Neural cell (in vitro differentiated cells): Measurements from ENCODE around the gene FMN2. TPM values are rescaled to one million over a fixed set of nuclear protein-coding genes. Genes with fewer than 3 reads are reported as not detected.

Experiments used
- H2AFZ ChIP-seq: fragments of 200-600, 300-800 bp; sonication (generic), shearing (Covaris generic); 2 replicates; pipeline ENCODE4 v1.6.0; 2014; ENCODE audit warnings: low read depth, mild to moderate bottlenecking, antibody characterized with exemption, low read length, moderate library complexity
- H3F3A ChIP-seq: fragments of 200-600 bp; shearing (Covaris generic); 2 replicates; pipeline ENCODE4 v1.6.1; 2016; ENCODE audit warnings: mild to moderate bottlenecking, moderate library complexity, mixed read lengths, antibody characterized with exemption, low read length; ENCODE audit not compliant: insufficient read depth, poor library complexity, severe bottlenecking
- H3K27ac ChIP-seq: fragments of 200-600, 300-800 bp; sonication (generic), shearing (Covaris generic); 2 replicates; pipeline ENCODE4 v1.5.1; 2014; ENCODE audit warnings: mild to moderate bottlenecking, low read length, moderate library complexity
- H3K27me3 ChIP-seq: fragments of 300-800, 200-600 bp; sonication (generic), shearing (Covaris generic); 2 replicates; pipeline ENCODE4 v1.6.0; 2014; ENCODE audit warnings: mild to moderate bottlenecking, low read depth, low read length, moderate library complexity; ENCODE audit not compliant: insufficient read depth
- H3K36me3 ChIP-seq: fragments of 300-800, 200-600 bp; sonication (generic), shearing (Covaris generic); 2 replicates; pipeline ENCODE4 v1.5.1; 2014; ENCODE audit warnings: mild to moderate bottlenecking, antibody characterized with exemption, low read length, moderate library complexity; ENCODE audit not compliant: insufficient read depth
- H3K4me2 ChIP-seq: fragments of 300-800, 200-600 bp; sonication (generic), shearing (Covaris generic); 2 replicates; pipeline ENCODE4 v1.6.0; 2014; ENCODE audit warnings: mild to moderate bottlenecking, low read length
- H3K4me3 ChIP-seq: fragments of 300-800, 200-600 bp; sonication (generic), shearing (Covaris generic); 2 replicates; pipeline ENCODE4 v1.5.1; 2014; ENCODE audit warnings: mild to moderate bottlenecking, low read length, moderate library complexity
- H3K79me2 ChIP-seq: fragments of 200-600 bp; shearing (Covaris generic); replicated peaks from 2 replicates; pipeline ENCODE4 v1.6.0; 2014; ENCODE audit warnings: mild to moderate bottlenecking, low read length, moderate library complexity; ENCODE audit not compliant: insufficient read depth
- H3K9ac ChIP-seq: fragments of 300-800, 200-600 bp; sonication (generic), shearing (Covaris generic); 2 replicates; pipeline ENCODE4 v1.6.1; 2016; ENCODE audit warnings: mild to moderate bottlenecking, low read length, mixed read lengths
- H3K9me2 ChIP-seq: fragments of 200-600 bp; shearing (Covaris generic); 2 replicates; pipeline ENCODE4 v1.6.1; 2016; ENCODE audit warnings: mild to moderate bottlenecking, low read length, mixed read lengths; ENCODE audit not compliant: insufficient read depth
- H3K9me3 ChIP-seq: fragments of 200-600, 300-800 bp; sonication (generic), shearing (Covaris generic); 2 replicates; pipeline ENCODE4 v1.6.1; 2016; ENCODE audit warnings: mild to moderate bottlenecking, mixed run types, low read length, moderate library complexity, mixed read lengths
- H4K20me1 ChIP-seq: fragments of 200-600 bp; shearing (Covaris generic); 2 replicates; pipeline ENCODE4 v1.6.1; 2016; ENCODE audit warnings: mild to moderate bottlenecking, mixed run types; ENCODE audit not compliant: insufficient read depth
- EP300 ChIP-seq: fragments of 450-650 bp; conservative IDR thresholded peaks from 2 replicates; pipeline ENCODE4 v1.6.1; 2014; ENCODE audit warnings: antibody characterized with exemption, mild to moderate bottlenecking, moderate library complexity; ENCODE audit not compliant: poor library complexity, severe bottlenecking
- EZH2 ChIP-seq: fragments of 200-600, 300-800 bp; shearing (Covaris generic), sonication (generic); IDR thresholded peaks from 2 replicates; pipeline ENCODE4 v1.6.1; 2014; ENCODE audit warnings: antibody characterized with exemption, low read length, borderline replicate concordance, mild to moderate bottlenecking; ENCODE audit not compliant: insufficient read depth, poor library complexity, severe bottlenecking
- MXI1 ChIP-seq: fragments of 450-650 bp; conservative IDR thresholded peaks from 2 replicates; pipeline ENCODE4 v1.6.1; 2014; ENCODE audit warnings: antibody characterized with exemption, mild to moderate bottlenecking; ENCODE audit not compliant: poor library complexity, severe bottlenecking
- POLR2AphosphoS5 ChIP-seq: IDR thresholded peaks from 2 replicates; pipeline ENCODE4 v1.6.1; 2012
- RAD21 ChIP-seq: fragments of 450-650 bp; conservative IDR thresholded peaks from 2 replicates; pipeline ENCODE4 v1.6.1; 2014; ENCODE audit warnings: antibody characterized with exemption, mild to moderate bottlenecking, moderate library complexity
- SMC3 ChIP-seq: fragments of 450-650 bp; conservative IDR thresholded peaks from 2 replicates; pipeline ENCODE4 v1.6.1; 2014; ENCODE audit warnings: antibody characterized with exemption, mild to moderate bottlenecking, moderate library complexity; ENCODE audit not compliant: poor library complexity
- TAF1 ChIP-seq: IDR thresholded peaks from 2 replicates; pipeline ENCODE4 v1.6.1; 2012; ENCODE audit warnings: low read depth
- polyA plus RNA-seq: library from polyadenylated mRNA; depleted of rRNA; stranded (reverse); fragments of >200 nt; gene quantifications from 2 replicates; pipeline ENCODE4 v1.2.3, GENCODE V29; 2014
- TF ChIP-seq, protein P1 (sequence below): IDR thresholded peaks from 2 replicates; pipeline ENCODE4 v1.6.1; 2012; ENCODE audit warnings: borderline replicate concordance
- TF ChIP-seq, protein P2 (sequence below): fragments of 450-650 bp; IDR thresholded peaks from 2 replicates; pipeline ENCODE4 v1.5.1; 2014; ENCODE audit warnings: antibody characterized with exemption, mild to moderate bottlenecking, moderate library complexity; ENCODE audit not compliant: poor library complexity, severe bottlenecking

The FMN2 gene
- polyA plus RNA-seq, 1 donor from 2014 or later = 23.9 TPM

DNA sequence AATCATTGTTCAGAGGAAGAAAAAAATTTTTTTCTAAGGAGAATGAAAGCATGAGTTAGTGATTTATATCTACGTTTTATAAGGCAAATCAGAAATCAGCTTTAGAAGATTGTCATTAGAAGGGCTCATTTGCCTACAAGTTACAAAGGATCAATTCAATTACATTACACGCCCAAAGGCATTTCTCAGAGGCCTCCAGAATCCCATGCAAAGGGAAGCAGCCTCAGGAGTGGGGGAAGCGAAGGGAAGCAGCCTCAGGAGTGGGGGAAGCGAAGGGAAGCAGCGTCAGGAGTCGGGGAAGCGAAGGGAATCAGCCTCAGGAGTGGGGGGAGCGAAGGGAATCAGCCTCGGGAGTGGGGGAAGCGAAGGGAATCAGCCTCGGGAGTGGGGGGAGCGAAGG lies 314.1 kb downstream of the FMN2 start:
- TF ChIP-seq POLR2AphosphoS5 (no peak), TAF1 (no peak), EP300 (no peak), EZH2 (no peak), MXI1 (no peak), SMC3 (no peak), RAD21 (no peak)
- TF ChIP-seq, protein P1, sequence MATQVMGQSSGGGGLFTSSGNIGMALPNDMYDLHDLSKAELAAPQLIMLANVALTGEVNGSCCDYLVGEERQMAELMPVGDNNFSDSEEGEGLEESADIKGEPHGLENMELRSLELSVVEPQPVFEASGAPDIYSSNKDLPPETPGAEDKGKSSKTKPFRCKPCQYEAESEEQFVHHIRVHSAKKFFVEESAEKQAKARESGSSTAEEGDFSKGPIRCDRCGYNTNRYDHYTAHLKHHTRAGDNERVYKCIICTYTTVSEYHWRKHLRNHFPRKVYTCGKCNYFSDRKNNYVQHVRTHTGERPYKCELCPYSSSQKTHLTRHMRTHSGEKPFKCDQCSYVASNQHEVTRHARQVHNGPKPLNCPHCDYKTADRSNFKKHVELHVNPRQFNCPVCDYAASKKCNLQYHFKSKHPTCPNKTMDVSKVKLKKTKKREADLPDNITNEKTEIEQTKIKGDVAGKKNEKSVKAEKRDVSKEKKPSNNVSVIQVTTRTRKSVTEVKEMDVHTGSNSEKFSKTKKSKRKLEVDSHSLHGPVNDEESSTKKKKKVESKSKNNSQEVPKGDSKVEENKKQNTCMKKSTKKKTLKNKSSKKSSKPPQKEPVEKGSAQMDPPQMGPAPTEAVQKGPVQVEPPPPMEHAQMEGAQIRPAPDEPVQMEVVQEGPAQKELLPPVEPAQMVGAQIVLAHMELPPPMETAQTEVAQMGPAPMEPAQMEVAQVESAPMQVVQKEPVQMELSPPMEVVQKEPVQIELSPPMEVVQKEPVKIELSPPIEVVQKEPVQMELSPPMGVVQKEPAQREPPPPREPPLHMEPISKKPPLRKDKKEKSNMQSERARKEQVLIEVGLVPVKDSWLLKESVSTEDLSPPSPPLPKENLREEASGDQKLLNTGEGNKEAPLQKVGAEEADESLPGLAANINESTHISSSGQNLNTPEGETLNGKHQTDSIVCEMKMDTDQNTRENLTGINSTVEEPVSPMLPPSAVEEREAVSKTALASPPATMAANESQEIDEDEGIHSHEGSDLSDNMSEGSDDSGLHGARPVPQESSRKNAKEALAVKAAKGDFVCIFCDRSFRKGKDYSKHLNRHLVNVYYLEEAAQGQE = no peak
- TF ChIP-seq, protein P2, sequence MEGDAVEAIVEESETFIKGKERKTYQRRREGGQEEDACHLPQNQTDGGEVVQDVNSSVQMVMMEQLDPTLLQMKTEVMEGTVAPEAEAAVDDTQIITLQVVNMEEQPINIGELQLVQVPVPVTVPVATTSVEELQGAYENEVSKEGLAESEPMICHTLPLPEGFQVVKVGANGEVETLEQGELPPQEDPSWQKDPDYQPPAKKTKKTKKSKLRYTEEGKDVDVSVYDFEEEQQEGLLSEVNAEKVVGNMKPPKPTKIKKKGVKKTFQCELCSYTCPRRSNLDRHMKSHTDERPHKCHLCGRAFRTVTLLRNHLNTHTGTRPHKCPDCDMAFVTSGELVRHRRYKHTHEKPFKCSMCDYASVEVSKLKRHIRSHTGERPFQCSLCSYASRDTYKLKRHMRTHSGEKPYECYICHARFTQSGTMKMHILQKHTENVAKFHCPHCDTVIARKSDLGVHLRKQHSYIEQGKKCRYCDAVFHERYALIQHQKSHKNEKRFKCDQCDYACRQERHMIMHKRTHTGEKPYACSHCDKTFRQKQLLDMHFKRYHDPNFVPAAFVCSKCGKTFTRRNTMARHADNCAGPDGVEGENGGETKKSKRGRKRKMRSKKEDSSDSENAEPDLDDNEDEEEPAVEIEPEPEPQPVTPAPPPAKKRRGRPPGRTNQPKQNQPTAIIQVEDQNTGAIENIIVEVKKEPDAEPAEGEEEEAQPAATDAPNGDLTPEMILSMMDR = no peak
- H3K27me3 ChIP-seq = no peaks in the 10 kb centered on the region
- no peak overlapping the region for H3K4me3 ChIP-seq
- no peaks in the 10 kb centered on the region for H4K20me1 ChIP-seq
- no peak overlapping the region for H3K27ac ChIP-seq
- H3K36me3 ChIP-seq = no peaks in the 10 kb centered on the region
- H3K79me2 ChIP-seq = no peaks in the 10 kb centered on the region
- H3K4me2 ChIP-seq = no peak overlapping the region
- H3F3A ChIP-seq = no peaks in the 10 kb centered on the region
- no peaks in the 10 kb centered on the region for H3K9me2 ChIP-seq
- no peak overlapping the region for H2AFZ ChIP-seq
- no peaks in the 10 kb centered on the region for H3K9me3 ChIP-seq
- no peak overlapping the region for H3K9ac ChIP-seq

DNA sequence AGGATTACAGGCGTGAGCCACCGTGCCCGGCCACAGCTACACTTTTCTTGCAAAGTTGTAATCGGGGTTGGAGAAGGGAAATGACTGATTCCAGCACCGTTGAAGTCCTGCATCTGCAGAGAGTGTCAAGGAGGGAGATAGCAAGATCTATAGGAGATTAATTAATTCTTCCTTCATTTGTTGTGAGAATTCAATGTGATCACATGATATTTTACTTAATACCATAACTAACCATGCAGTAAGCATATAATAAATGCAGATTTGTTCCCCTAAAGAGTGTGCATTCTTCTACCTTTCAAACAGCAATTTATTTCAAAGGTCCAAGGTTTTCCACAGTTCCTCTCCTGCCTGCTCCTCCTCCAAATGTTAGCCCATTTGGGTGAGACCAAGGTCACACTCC lies 315.7 kb downstream of the FMN2 start:
- no peak overlapping the region for H3K9ac ChIP-seq
- H3K79me2 ChIP-seq = no peaks in the 10 kb centered on the region
- TF ChIP-seq SMC3 (no peak), TAF1 (no peak), EP300 (no peak), RAD21 (no peak), POLR2AphosphoS5 (no peak), MXI1 (no peak), EZH2 (no peak)
- TF ChIP-seq, protein P1 = no peak
- TF ChIP-seq, protein P2 = no peak
- H3K9me3 ChIP-seq = no peaks in the 10 kb centered on the region
- H3K27ac ChIP-seq = no peak overlapping the region
- no peak overlapping the region for H3K4me2 ChIP-seq
- no peak overlapping the region for H3K4me3 ChIP-seq
- no peaks in the 10 kb centered on the region for H3K36me3 ChIP-seq
- H3K9me2 ChIP-seq = no peaks in the 10 kb centered on the region
- H4K20me1 ChIP-seq = no peaks in the 10 kb centered on the region
- H2AFZ ChIP-seq = no peak overlapping the region
- H3F3A ChIP-seq = no peaks in the 10 kb centered on the region
- H3K27me3 ChIP-seq = no peaks in the 10 kb centered on the region
